GM19238 (cell line): ENCODE results near the gene HHLA2.

ENCODE experiments used
- DNase-seq: peaks from one replicate; pipeline ENCODE4 v3.0.0; 2011; ENCODE audit warnings: low spot score; ENCODE audit not compliant: insufficient read length

Gene HHLA2

GRCh38 chr3:108416111-108416869 lies 119.9 kb downstream of the HHLA2 start:
- DNase-seq: no peak

DNA sequence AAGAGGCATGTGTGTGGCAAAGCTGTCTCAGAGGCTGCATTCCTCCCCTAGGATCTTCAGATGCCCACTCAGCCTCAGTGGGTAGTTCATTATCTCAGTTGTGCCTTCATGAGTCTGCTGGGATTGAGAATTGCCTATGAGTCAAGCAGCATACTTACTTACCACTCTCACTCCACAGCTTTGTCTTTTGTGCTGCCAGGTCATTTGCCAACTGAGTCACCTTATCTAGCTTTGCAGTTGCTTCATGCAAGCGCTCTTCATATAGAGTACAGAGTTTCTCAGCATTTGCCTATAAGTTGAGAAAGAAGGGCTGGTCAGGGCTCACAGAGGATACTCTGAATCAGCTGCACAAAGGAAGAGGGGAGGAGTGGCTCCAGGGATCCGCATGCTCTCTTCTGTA lies 124.6 kb downstream of the HHLA2 start:
- DNase-seq: no peak
